Right lung (tissue), 5 donors: ENCODE data around the gene TCF7L2. TPM values are rescaled to one million over a fixed set of nuclear protein-coding genes. Genes with fewer than 3 reads are reported as not detected.

Experiments
- DNase-seq, 2 donors: peaks; one replicate each; pipeline ENCODE4 v3.0.0-alpha.2; 2013
- polyA plus RNA-seq, 5 donors: library from polyadenylated mRNA; unstranded; fragments of 120-200 nt; gene quantifications; one replicate each; pipeline versions ENCODE4 v1.2.1 to v1.2.3, GENCODE V29; 2013; ENCODE audit warnings: inconsistent platforms in 1 of 5, low replicate concordance in 1 of 5; ENCODE audit not compliant: insufficient read length in 5 of 5, insufficient read depth in 1 of 5

TCF7L2 gene
- polyA plus RNA-seq, 5 donors: 38.8 to 55.8 (median 49.2) TPM

DNA sequence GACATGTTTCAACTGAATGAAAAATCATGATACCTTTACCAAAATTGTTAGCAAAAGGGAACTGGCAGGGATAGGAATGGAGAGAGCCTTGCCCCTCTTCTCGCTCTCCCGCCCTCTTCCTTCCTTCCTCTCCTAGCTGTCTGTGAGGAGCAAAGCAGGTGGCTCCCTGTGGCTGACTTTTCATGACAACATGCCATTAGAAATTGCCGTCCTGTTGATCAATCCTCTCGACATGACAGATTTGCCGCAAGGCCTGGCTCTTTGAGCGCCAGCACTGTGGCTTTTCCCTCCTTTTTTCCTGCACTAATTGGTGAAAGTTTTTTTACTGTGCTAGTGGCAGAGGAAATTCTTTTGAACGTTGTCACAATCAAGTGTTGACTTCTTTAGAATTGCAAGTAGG, 171.1 kb downstream of the TCF7L2 start:
- no peak for DNase-seq

DNA sequence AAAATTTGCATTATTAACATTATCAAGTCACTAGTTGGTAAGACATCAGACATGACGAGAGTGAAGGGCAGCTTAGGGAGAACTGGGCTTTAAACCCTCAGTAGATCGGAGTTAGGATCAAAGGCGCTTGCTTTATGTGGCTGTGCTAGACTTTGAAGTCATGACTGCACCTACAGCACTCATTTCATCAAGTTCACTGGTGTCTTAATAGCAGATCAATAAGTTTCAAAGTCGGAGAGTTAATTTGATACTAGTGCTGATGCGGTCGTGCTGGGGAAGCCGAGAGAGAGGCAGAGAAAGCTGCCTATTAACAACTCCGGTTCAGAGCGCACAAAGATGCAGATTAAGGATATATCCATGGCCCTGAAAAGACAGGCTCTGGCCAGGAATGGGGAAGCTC, 172.9 kb downstream of the TCF7L2 start:
- no peak for DNase-seq

DNA sequence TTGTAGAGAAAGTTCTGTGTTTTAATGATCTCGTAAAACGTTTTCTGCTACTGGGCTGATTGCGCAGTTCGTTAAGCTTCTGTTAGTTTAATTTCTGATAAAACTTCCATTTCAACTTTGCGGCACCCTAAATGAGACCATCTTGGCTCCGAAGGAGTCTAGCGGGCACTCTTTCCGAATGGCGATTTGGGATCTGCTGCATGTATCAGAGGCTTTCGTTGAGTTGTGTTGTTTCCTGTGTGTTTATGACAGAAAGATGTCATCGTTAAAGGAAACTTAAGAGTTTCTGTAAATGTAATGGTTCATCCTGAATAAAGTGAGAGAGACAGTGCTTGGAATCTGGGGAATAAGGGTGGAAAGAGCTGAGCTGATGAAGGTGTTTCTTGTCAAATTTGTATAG, 174.7 kb downstream of the TCF7L2 start:
- no peak for DNase-seq

DNA sequence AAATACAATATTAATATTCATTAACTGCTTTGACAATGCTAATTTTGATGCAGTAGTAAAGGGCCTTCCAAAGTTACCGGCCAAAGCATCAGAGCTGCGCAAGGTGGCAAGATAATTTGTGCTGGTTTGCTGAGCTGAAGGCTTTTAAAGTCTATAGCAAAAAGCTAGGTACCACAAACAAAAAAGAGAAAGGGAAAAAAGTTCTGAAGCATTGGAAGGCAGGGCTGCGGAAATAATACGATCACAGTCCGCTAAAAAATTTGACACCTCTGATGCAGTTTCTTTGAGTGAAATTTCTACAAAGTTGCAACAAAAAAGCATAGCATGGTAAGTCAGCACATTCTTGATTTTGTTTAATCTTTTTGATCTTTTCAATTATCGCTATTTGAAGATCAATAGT, 175.6 kb downstream of the TCF7L2 start:
- DNase-seq: no peak

DNA sequence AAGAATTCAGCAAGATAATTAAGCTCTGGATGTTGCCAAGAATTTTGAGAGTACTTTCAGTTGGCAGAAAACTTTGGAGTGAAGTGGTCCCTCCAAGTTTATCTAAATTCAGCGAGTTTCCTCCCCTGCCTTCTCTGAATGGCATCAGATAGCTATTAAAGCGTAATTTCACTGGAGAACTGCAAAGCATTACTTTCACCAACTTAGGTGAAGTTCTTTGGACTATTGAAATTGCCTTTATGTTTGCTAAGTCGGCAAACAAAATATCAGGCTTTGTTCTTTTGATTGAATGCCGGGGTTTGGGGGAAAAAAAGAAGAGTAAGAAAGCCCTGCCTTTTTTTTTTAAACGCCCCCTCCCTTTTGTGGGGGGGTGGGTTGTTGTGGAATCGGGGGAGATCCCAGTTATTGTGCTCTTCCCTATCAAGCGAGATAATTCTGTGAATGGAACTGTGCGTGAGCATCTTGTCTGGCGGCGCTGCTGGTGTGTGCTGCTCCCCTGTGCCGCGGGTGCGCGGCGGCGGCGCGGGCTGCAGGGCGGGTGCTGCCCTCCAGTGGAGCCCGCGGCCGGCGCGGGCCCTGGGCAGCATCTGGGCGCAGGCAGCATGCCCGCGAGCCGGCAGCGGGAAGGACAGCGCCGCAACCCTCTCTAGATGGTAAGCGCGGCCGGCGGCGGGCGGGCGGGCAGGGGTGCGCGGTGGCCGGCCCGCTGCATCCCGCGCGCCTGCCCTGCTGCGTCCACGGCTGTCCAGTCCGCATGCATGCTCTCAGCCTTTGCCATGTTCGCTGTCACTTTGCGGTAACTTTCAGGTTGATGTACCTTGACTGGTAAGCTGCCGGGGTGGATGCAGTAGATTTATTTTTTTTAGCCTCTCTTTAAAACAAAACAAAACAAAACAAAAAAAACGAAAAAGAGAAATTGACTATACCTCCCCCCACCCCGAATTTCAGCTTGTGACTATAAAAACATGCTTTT, 176.5 kb downstream of the TCF7L2 start:
- peak; percentile 63 to 64 for DNase-seq

DNA sequence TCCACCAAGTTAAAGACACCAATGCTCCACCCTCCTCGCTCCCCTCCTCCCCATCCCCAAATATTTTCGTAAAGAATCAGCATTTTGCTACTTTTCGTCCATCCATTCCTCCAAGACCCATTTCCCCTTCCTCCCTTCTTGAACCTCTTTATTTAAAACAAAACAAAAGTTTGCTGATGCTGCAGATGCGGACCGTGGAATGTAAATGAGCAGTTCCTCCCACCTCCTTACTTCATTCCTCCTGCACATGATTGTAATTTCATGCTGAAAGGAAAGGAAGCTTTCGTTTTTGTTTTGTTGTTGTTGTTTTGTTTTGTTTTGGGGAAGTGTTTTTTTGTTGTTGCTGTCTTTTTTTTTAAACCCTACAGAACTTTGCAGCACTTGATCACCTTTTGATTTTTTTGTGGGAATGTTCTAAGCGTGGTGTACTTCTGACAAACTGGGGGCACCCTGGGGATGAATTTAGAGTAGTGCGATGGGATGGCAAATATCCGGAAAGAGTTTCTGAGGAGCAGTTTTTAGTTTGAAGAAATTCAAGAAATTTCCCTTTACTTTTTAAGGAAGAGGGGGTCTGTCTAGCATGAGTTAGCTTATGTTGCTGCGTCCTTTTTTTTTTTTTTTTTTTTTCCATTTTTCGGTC, 177.3 kb downstream of the TCF7L2 start:
- DNase-seq: no peak

DNA sequence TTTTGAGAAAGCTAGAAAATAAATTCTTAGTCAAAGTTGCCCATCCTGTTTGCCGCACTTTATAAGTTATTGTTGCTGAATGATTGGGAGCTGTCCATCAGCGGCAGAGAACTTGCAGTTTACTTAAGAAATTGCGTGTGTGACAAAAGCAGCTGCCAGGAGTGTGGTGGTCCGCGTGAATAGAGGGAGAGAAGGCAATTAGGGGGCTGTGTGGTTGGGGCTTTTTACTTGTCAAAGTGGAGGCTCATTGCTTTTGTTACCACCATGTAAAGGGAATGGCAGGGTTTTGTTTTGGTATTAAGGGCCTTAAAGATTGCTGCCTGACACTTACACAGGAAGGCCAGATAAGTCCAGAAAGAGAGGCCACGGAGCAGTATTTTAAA, 177.8 kb downstream of the TCF7L2 start:
- no peak for DNase-seq

DNA sequence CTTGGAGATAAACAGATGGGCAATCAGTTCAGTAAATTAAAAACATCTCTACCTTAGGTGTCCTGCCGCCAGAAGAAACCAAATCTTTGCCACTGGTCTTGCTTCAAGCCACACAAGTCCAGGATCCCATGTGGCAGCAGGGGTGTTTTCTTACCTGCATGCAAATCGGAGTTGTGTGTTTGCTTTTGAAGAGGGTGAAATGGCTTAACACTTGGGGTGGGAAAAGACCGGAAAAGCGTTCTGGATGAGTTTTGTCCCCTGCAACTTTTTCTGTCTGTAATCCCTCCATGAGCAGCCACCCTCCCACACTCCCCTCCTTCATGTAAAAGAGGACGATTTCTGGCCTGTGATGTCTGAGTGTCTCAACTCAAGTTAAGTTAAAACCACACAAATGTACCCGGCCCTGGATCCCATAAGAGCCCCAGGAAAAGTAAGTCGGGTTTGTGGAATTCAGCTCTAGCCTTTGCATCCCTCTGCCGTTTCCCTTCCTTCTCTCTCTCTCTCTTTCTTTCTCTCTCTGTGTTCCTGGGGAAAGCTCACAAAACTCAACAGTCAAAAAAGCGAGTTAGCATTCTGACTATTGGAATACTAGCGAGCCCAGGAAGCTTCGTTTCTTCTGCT, 178.5 kb downstream of the TCF7L2 start:
- DNase-seq: no peak

DNA sequence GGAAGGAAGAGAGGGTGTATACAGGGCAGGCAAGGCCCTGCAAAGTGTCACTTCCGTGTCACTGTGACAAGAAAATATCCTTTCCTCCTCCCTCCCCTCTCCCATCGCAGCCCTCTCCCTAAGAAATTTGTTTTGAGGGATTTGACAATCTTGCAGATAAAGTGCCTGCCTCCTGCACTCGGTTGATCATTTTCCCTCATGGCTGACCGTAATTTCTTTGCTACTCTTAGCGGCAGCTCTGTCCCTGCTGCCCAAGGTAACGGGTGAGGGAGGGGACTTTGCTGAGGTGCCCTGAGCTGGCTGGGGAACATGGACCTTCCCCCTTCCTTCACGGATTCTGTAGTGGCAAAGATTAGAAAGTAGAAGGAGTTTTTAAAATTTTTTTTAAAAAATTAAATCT, 179.1 kb downstream of the TCF7L2 start:
- no peak for DNase-seq

DNA sequence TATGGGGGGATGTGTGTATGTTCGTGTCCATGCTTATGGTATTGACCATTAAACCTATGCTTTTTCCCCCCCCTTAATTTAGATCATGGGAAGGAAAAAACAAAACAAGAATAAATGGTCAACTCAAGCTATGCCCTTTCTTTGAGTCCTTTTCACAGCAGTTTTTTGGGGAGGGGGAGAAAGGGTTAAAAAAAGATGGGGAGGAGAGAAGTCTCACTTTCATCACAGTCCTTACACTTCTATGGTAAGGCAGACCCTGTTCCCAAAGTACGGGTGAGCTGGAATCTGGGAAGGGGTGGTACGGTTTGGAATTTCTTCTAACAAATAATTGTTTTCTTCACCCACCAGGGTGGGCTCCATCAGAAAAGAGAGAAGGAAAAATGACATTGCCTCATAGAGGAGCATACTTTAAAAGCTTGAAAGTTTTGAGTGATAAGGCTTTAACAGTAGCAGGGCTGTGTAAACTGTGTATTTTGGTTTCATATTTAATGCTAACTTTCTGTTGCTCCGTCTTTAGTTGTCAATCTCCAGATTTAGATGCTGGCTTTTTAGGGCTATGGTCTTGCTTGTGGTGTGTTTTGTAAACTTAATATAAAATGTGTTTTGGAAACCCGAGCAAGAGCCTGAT, 180.1 kb downstream of the TCF7L2 start:
- DNase-seq: no peak

DNA sequence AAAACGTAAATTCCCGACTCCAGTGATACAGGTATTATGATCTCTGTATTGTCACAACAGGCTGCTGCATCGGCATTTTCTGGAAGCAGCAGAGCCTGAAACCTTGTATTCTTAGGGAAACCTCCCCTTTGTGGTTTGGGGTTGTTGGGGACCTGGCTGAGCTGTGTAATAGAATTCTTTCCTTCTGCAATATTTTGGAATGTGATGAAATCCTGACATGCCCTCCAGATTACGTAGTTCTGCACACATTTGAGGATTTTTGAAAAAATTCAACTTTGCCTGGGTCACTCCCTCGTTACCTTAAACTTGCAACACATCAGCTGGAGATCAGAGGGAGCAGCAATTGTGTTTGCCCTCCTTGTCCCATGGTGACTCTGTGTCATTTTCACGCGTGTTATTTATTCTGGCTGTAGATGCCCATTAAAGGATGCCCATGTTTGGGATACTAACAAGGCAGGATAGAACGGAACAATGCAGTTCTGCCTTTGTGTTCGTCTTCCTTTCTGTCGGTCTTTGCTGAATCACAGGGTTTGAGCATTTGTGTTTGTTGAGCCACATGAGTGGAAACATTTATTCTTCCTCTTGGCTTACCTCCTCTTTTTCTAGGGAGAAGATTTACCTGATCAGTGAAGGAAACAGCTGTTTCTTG, 181.7 kb downstream of the TCF7L2 start:
- peak in 1 of 2 donors; percentile 31 for DNase-seq

DNA sequence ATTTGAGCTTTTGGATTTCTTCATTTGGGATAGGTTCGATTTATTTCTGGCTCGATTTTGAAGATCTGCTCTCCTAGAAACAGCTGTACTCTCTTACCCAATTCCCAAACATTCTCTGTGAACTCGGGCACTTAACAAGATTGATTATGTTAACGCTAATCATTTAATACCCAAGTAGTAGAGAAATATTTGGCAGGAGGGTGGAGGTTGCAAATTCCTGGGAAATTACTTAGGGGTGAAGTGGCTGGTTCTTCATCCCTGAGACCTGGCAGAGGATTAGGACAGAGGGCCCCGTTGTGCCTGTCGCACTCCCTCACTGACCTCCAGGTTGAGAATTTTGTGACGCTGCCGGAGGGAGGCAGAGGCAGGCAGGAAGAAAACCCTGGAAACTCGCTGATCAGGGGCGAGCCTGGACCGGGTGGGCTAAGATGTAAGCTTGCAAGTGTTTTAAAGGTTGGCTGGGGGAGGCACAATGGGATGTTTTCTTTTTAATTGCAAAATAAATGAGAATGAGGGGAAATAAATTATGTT, 182.6 kb downstream of the TCF7L2 start:
- no peak for DNase-seq

DNA sequence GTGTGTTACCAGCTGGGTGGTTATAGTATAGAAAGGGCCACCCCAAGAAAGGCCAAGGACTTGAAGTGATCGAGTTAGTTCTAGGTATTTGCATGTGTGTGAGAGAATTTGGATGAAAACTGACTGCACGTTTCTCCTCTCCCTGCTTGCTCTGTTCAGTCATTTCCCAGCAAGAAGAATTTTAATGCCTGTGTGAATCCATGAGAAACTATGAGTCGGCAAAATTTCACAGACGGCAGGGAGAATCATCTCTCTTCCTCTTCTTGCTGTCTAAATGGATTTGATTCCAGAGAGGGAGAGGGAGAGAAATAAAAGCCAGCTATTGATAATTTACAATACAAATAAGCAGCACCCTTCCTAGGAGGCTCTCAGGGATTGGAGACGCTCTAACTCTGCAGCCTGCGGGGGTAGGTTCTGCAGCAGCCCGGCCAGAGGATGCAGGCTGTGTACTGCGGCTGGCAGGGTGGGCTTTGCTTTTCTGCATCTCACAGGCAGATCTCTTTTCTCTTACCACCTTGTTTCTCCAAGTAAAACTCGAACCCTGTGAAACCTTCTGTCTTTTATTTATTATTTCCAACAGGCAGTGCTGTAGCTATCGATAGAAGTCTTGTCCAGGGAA, 183.6 kb downstream of the TCF7L2 start:
- DNase-seq: no peak

DNA sequence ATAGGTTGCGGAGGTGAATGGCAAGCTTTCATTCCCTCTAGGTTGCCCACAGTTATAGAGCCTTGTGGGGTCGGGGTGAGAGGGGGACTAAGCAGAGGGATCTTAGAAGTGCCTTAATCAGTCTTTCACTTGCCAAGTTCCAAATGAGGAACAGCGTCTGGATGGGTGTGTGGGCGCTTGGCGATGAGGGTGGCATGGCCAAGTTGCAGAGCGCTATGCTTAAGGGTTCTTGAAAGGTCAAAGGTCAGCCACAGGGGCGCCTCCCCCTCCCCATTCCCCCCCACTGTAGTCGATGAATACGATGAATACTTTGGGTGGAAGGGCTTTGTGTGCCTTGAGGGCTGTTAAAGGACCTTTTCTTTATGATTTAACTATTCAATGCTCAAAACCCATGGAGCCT, 185.0 kb downstream of the TCF7L2 start:
- DNase-seq: no peak

DNA sequence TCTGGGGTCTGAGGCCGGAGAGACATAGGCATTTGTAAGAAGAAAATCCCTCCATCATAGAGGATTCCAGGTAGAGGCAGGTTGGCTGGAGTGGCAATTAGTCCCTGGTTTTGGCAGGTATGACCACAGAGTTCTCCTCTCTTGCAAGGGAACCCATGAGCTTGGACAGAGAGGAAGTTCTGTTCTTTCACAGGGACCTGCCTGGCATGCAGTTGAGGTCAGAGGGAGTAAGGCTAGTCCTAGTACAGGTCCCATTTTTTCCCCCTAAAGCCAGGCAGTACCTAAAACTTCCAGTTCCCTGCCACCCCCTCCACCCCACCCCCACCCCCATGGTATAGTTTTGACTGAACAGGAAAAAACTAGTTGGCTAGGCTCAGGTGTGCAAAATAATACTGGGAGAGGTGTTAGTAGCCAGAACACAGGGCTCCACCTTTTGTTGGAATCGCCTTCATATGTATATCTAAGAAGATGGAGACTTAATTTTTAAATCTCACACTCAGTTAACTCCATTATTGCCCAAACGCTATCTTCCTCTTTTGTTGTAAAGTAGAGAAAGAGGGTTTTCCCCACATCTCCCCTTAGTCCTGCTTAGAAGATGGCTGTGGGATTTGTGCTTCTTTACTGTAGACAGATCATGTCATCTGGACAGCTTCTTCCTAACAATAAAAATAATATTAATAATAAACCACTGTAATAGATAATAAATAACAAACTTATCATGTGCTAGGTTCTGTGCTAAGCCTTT, 188.1 kb downstream of the TCF7L2 start:
- no peak for DNase-seq

DNA sequence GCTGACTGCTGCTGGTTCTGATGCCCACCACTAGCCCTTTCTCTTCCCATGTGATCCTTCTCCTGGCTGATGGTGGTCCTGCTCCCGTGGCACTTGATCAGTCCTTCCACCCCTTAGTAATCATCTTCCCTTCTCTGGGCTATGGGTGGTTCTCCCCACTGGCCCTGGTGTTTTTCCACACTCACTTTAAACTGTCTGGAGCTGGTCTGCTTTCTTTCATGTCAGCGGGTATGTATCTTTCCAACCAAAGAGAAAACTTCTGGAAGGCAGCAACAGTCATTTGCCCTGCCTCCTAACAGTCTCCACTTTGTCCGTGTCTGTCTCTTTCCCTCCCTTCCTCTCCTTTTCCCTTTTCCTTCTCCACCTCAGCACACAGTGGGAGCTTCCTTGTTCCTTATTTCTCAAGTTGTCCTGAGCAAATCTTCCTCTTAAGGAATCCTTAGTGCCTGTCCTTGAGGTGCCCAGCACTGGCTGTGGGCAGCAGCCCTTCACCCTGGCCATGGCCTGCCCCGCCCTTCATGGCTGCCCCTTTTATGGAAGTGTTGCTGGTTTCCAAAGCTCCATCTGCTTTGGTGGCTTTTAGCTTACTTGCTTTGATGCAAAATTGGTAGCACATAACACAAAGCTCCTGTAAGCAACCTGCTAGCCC, 189.0 kb downstream of the TCF7L2 start:
- no peak for DNase-seq

DNA sequence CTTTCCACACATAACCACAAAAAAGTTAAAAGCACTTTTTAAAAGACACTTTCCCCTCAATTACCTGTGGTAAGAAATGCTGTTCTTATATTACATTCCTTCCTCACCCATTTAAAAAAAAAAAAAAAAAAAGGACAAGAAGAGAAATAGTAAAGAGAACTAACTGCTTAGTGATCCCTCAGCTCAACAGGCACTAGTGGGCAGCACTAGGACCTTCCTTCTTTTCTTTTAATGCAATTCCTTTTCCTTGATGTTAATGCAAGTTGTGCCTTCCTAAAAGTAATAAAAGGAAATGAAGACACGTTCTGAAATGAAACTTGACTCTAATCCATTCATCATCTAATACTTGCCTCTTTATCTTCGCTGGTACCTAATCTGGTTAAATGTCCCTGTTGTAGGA, 189.7 kb downstream of the TCF7L2 start:
- DNase-seq: no peak

DNA sequence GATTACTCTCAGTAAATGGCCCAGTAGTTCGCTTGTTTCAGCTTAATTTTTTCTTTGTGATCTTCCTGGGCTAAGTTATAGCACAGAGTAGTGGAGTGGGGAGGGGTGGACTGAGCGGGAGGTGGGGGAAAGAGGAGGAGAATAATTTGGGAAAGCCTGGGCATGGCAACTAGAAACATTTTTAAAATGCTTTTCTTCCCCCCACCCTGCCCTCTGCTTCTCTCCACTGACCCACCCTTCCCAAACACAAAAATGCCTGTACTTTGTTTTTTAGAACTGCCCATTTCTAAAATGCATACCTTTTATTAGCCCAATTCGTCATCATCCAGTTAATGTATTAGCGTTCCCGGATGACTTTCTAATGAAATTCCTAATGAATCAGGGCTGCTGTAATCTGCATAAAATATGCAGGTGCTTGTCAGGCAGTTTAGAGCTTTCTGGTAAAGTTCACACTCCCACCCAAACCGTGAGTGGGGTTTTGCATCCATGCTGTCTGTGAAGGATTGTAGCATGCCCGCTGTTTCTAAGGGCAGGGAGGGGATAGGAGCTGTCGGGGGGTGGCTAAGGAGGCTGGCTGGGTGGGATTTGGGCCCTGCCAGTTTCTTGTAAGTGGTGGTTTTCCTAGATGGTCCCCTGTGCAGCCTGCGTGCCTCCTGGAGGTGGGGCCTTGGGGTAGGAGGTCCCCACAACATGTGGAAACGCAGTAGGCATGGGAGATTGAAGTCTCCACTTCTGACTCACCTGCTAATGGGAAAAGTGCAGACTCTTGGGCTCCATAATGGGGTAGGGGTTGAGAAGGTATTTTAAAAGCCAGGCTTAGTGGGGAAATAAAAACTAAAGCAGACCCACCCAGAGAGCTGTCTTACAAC, 190.3 kb downstream of the TCF7L2 start:
- no peak for DNase-seq
